Natural killer cell (primary cell): ENCODE measurements around the gene SEC16A. TPM values are rescaled to one million over a fixed set of nuclear protein-coding genes. Genes with fewer than 3 reads are reported as not detected.

ENCODE experiments used
- ATAC-seq, 3 donors: fragments of 150-1000 bp in 2 of 3; fragments of 200-7000 bp in 1 of 3; cut with Tn5 transposase; 1 replicate in 1 of 3; 2 replicates in 2 of 3; pipeline ENCODE4 v1.10.0; 2021; ENCODE audit warnings: mild to moderate bottlenecking in 2 of 3, moderate library complexity in 2 of 3
- DNase-seq, 2 donors: peaks; one replicate each; pipeline versions ENCODE4 v3.0.0 to v3.0.0-alpha.2; 2013 to 2021; ENCODE audit warnings: mixed read lengths in 1 of 2
- H3K27ac ChIP-seq: one replicate; pipeline ENCODE4 v1.5.1; 2013; ENCODE audit warnings: mild to moderate bottlenecking, low read length
- H3K27me3 ChIP-seq: one replicate; pipeline ENCODE4 v1.6.1; 2013; ENCODE audit warnings: low read length; ENCODE audit not compliant: control insufficient read depth, insufficient read depth
- H3K36me3 ChIP-seq: one replicate; pipeline ENCODE4 v1.6.1; 2013; ENCODE audit warnings: low read length; ENCODE audit not compliant: control insufficient read depth, insufficient read depth
- H3K4me1 ChIP-seq: one replicate; pipeline ENCODE4 v1.6.1; 2013; ENCODE audit warnings: low read length; ENCODE audit not compliant: control insufficient read depth, insufficient read depth
- H3K4me3 ChIP-seq: one replicate; pipeline ENCODE4 v1.5.1; 2013; ENCODE audit warnings: low read length
- H3K9me3 ChIP-seq: one replicate; pipeline ENCODE4 v1.6.1; 2013; ENCODE audit warnings: low read length; ENCODE audit not compliant: control insufficient read depth, insufficient read depth
- H3K27ac Mint-ChIP-seq, 2 donors: one replicate each; pipeline ENCODE4 v1.8.0; 2022; ENCODE audit warnings: mild to moderate bottlenecking in 2 of 2, mixed read lengths in 2 of 2, moderate library complexity in 1 of 2
- H3K27me3 Mint-ChIP-seq, 2 donors: one replicate each; pipeline ENCODE4 v1.8.0; 2022; ENCODE audit warnings: low read depth in 2 of 2, mixed read lengths in 2 of 2
- H3K36me3 Mint-ChIP-seq: one replicate; pipeline ENCODE4 v1.8.0; 2022; ENCODE audit warnings: mixed read lengths
- H3K4me1 Mint-ChIP-seq, 2 donors: one replicate each; pipeline ENCODE4 v1.8.0; 2022; ENCODE audit warnings: mixed read lengths in 2 of 2
- H3K4me3 Mint-ChIP-seq: one replicate; pipeline ENCODE4 v1.8.0; 2022; ENCODE audit warnings: mild to moderate bottlenecking, moderate library complexity, mixed read lengths
- H3K9me3 Mint-ChIP-seq, 2 donors: one replicate each; pipeline ENCODE4 v1.8.0; 2022; ENCODE audit warnings: mixed read lengths in 2 of 2
- CTCF ChIP-seq: fragments of 200-600 bp; IDR thresholded peaks from one replicate; pipeline ENCODE4 v1.8.0; 2022; ENCODE audit warnings: antibody characterized with exemption
- WGBS: methylation state at CpG from one replicate; pipeline ENCODE4 v1.1.7; 2013; ENCODE audit warnings: missing lambda C conversion rate; ENCODE audit not compliant: insufficient coverage; 5-methylcytosine and 5-hydroxymethylcytosine counted together
- intact Hi-C: fragments of 100-400 bp; cut with micrococcal nuclease; formaldehyde crosslinking; loops from one replicate; pipeline ENCODE4 v1.14.2; 2022
- total RNA-seq, 4 donors: library from RNA; stranded (reverse); fragments of 120-200 nt in 1 of 4; gene quantifications; one replicate each; pipeline versions ENCODE4 v1.2.3 to v1.2.4, GENCODE V29; 2013 to 2022

SEC16A gene
- total RNA-seq, 3 donors from 2014 or later (not counting 1 experiment from before 2014, with no cell fraction given) = 84.3 to 89.0 (median 87.1) TPM

- H3K36me3 ChIP-seq = peaks cover 4% of the 10 kb centered on the region
- no peaks in the 10 kb centered on the region for H3K27me3 ChIP-seq
- intact Hi-C loops = loop anchor here (5.0 to 10.0 kb wide), 2 partner anchors 102 to 314 kb away; partner anchors contain the start of genes AJM1 and PHPT1
- peak overlapping the region; percentile 35 for H3K27ac ChIP-seq
- H3K9me3 ChIP-seq = no peaks in the 10 kb centered on the region
- H3K4me3 ChIP-seq = no peak overlapping the region
- Mint-ChIP-seq H3K4me1 (peaks cover 38 to 82% of the 10 kb centered on the region in 2 donors), H3K9me3 (no peaks in the 10 kb centered on the region), H3K27ac (peak overlapping the region; percentile 70 to 85), H3K27me3 (no peaks in the 10 kb centered on the region), H3K4me3 (peak overlapping the region; percentile 69), H3K36me3 (no peaks in the 10 kb centered on the region)
- peaks cover 99% of the 10 kb centered on the region for H3K4me1 ChIP-seq
- no peak for TF ChIP-seq CTCF
- DNase-seq = no peak
- no peak for ATAC-seq
- WGBS = 39% methylated on average over 20 of the region's 20 CpGs
Observed at GRCh38 chr9:136530461-136531089, 47.7 kb upstream of the SEC16A start.

DNA sequence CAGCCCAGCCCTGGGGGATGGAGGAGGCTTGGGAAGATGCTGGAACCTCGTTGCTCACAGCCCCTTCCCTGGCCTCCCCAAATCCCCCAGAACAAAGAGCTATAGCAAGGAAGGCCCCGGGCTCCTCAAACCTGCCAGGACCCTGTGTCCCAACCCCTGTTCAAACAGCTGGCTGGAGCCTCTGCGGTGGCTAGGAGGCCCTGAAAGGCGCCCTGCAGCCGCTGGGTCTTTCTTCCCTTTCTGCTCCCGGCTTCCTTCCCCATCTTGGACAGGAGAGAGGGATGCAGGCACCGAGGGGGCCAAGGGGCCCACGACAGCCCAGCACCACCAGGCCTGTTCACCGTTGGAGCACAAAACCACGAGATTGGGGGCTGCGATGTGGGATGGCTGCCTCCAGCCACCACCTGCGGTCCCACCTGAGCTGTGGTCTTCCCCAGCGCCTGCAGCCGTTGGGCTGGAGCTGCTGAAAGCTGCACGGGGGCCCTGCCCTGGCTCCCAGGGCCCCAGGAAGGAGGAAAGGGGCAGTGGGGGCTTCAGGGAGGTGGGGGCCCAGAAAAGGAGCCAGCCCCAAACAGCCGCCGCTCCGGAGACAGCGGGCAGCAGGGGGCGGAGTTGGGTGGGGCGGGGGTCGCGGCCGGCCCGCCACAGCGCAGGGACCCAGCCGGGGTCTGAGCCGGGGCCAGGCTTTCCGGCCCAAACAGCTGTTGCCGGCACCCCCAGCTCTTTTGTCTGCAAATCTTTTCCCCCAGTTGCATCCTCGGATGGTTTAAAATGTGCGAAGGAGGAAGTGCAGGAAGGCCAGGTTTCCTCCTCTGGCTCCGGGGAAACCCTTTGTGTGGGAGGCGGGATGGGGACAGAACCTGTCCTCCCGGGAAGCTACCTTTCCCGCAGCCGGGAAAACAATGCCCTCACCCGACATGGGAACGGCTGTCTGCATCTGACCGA lies 46.9 kb upstream of the SEC16A start:
- DNase-seq (no peak), ATAC-seq (no peak)
- Histone ChIP-seq H3K36me3 (peaks cover 4% of the 10 kb centered on the region), H3K4me1 (peaks cover 98% of the 10 kb centered on the region), H3K9me3 (no peaks in the 10 kb centered on the region), H3K27ac (peak overlapping the region; percentile 53), H3K27me3 (no peaks in the 10 kb centered on the region), H3K4me3 (no peak overlapping the region)
- intact Hi-C loops = loop anchor here (5.0 to 10.0 kb wide), 2 partner anchors 103 to 315 kb away; partner anchors contain the start of genes AJM1 and PHPT1
- Mint-ChIP-seq H3K4me3 (no peak overlapping the region), H3K27ac (peak overlapping the region; percentile 70 to 85), H3K27me3 (no peaks in the 10 kb centered on the region), H3K9me3 (no peaks in the 10 kb centered on the region), H3K4me1 (peaks cover 38 to 81% of the 10 kb centered on the region in 2 donors), H3K36me3 (no peaks in the 10 kb centered on the region)
- 20% methylated on average over 39 of the region's 40 CpGs for WGBS
- TF ChIP-seq CTCF = no peak

- no peaks in the 10 kb centered on the region for H3K9me3 Mint-ChIP-seq
- DNase-seq = no peak
- no peaks in the 10 kb centered on the region for H3K27me3 ChIP-seq
- WGBS = 80% methylated on average over 12 of the region's 12 CpGs
- no peak overlapping the region for H3K4me3 ChIP-seq
- H3K36me3 ChIP-seq = peaks cover 5% of the 10 kb centered on the region
- peaks cover 34 to 74% of the 10 kb centered on the region in 2 donors for H3K4me1 Mint-ChIP-seq
- intact Hi-C loops = no loop called here
- no peaks in the 10 kb centered on the region for H3K9me3 ChIP-seq
- H3K36me3 Mint-ChIP-seq = no peaks in the 10 kb centered on the region
- H3K4me1 ChIP-seq = peaks cover 89% of the 10 kb centered on the region
- no peak for TF ChIP-seq CTCF
- H3K27ac ChIP-seq = peak overlapping the region; percentile 53
- H3K27me3 Mint-ChIP-seq = no peaks in the 10 kb centered on the region
- peak overlapping the region; percentile 43 to 85 for H3K27ac Mint-ChIP-seq
- H3K4me3 Mint-ChIP-seq = peak overlapping the region; percentile 35
- no peak for ATAC-seq
Observed at GRCh38 chr9:136528716-136529341, 46.0 kb upstream of the SEC16A start.
